Superior temporal gyrus (tissue), 1 donor: ENCODE measurements around the gene OPN5.

Source experiments
- DNase-seq: peaks from one replicate; pipeline ENCODE4 v3.0.0-alpha.2; 2016; ENCODE audit errors: extremely low spot score

OPN5 gene

GRCh38 chr6:47859175-47859574 is 77.3 kb downstream of the OPN5 start:
- no peak for DNase-seq

- DNase-seq: no peak
Measured at GRCh38 chr6:47862731-47863130, 80.9 kb downstream of the OPN5 start.

GRCh38 chr6:47865206-47865605 is 83.4 kb downstream of the OPN5 start:
- no peak for DNase-seq

- DNase-seq: no peak
Measured at GRCh38 chr6:47875593-47875992, 93.8 kb downstream of the OPN5 start.
